HG02943 (cell line): Measurements from ENCODE around the gene NRXN3.

Experiments
- ATAC-seq: cut with Tn5 transposase; IDR thresholded peaks from one replicate; pipeline ENCODE4 v1.9.1; 2021; ENCODE audit warnings: mild to moderate bottlenecking, low read depth, moderate library complexity; ENCODE audit not compliant: unreplicated experiment

Gene NRXN3

DNA sequence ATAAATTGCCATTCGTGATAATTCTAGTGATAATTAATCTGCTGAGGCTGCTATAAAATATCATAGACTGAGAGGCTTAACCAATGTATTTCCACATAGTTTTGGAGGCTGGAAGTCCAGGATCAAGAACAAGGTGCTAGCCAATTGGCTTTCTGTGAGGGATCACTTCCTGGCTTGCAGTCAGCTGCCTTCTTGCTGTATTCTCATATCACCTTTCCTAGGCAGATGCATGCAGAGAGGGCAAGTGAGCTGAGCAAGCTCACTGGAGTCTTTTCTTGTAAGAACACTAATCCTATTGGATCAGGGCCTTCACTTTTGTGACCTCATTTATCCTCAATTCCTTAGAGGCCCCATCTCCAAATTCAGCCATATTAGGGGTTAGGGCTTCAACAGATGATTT, 1400.5 kb downstream of the NRXN3 start:
- ATAC-seq = no peak

DNA sequence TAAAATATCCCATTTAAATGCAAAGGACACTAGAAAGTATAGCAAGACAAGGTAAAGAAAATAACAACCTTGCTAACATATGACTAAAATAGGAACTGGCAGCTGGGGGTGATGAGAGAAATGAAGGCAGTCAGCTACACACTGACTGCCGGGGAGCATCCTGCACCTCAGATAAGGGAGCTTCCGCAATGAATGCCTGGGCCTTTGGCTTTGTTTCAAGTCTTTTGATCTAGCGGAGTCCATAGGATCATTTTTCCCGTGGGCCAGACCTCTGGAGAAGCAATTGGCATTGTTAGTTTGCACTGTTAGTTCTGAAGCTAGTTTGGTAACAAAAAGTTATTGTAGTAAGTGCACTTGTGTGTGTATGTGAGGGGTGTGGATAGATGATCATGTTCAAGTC, 1401.2 kb downstream of the NRXN3 start:
- ATAC-seq = no peak

DNA sequence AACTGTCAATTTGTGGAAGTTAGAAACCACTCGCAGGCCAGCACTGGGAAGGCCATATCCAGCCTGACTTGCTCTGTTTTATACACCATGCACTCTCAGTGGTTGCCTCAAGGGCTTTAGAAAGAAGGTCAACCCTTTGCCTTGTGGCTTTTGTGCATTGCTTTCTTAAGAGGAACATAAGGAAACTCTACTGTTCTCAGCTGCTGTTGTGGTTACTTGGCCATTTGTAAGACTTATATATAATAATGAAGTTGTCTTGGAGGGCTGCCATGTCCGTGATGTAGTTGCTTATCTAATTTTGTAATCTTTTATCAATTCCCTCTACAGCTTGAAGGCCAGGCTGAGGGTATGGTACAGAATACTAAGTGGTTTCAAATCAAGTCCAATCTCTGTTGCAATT, 1403.3 kb downstream of the NRXN3 start:
- no peak for ATAC-seq

DNA sequence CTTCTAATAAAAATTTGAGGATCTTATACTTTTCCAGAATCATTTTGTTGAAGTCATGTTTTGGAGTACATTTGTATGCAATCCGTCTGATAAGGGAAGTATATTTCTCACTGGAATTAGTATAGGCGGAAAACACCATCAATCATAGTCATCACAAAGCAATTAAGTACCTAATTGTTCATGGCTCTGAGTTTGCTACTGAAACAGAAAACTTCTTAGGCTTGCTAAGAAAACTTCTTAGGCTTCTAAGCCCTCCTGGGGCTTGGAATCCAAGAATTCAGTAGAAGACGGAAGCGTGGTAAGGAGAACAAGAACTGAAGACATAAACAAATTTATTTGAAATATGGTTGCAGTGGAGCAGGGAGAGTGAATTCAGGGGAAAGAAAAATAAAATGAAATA, 1404.9 kb downstream of the NRXN3 start:
- no peak for ATAC-seq

DNA sequence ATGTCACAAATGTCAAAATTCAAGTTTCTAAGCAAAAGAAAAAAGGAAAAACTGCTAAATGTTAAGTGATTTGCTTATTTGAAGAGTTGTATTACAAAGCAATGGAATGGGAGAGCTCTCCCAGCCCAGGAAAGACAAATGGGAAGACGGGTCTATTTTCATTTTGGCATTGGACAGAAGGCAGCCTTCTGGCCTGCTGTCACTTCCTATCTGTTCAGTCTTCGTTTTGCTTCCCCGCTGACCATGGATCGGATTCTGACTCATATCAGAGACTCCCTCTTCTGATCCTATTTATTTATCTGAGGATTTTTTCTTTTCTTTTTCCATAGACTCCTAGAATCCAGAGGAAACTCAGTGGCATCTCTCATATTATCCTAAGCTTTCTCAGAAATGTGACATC, 1406.3 kb downstream of the NRXN3 start:
- ATAC-seq = no peak

DNA sequence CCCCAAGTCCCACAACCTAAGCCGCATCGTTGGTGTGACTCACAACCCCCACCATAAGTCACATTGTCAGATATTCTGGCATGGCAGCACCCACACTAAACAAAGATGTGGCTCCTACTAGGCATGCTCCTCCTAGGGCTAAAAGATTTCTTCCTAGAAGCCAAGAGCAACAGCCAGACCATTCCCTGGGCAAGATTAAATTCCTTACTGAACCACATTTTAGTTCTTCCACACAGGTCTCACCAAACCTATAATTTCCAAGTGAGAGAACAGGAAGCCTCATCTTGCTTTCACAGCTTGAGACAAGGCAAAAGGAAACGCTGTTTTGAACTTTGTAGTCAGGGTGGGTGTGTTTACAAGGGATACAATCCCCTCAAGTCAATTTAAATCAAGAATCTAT, 1408.3 kb downstream of the NRXN3 start:
- ATAC-seq = no peak

DNA sequence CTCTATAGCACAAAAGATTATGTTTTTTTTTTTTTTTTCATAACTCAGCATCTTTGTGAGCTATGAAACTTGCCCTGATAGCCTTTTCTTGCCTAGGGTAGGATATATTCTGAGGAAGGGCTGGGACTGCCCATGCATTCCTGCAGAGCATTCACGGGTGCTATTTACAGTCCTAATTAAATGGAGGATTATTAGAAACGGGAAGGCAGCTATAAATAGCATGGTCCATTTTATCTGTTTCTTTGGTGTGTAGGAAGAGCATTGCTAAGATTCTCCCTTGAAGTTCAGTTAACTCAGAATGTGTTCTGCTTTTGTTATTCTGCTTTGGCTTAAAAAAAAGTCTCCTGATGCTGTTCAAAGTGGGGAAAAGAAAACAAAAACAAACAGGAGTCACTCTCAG, 1410.2 kb downstream of the NRXN3 start:
- ATAC-seq = no peak

DNA sequence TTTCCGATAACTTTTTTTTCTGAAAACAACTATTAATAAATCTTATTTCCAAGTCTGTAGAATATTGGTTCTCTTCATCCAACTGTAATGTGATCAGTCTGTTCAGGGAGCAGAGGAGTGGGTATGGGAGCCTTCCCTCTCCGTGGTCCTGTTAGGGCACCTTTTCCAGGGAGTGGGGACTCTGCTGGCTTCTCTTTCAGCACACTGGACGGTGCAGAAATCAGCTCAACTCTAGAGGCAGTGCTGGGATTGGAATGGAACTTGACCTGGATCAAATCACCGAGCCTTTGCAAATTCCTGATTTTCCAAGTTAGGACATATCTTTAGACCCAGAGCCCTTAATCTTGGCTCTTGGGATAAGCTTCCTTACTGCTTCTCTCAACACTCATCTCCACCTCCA, 1410.7 kb downstream of the NRXN3 start:
- no peak for ATAC-seq

DNA sequence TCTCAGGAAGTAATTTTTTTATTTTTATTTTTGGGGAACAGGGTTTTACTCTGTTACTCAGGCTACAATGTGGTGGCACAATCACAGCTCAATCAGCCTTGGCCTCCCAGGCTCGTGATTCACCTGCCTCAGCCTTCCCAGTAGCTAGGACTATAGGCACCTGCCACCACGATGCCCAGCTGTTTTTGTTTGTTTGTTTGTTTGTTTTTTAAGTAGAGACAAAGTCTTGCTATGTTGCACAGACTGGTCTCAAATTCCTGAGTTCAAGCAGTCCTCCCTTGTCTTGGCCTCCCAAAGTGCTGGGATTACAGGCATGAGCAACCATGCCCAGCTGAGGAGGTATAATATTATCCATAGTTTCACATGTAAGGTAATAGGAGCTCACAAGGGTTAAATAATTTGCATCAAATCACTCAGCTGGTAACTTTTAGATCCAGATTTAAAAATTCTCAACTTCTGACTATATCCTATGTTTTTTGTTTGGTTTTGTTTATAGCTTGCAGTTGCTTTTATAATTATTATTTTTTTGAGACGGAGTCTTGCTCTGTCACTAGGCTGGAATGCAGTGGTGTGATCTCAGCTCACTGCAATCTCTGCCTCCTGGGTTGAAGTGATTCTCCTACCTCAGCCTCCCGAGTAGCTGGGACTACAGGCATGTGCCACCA, 1411.9 kb downstream of the NRXN3 start:
- no peak for ATAC-seq

DNA sequence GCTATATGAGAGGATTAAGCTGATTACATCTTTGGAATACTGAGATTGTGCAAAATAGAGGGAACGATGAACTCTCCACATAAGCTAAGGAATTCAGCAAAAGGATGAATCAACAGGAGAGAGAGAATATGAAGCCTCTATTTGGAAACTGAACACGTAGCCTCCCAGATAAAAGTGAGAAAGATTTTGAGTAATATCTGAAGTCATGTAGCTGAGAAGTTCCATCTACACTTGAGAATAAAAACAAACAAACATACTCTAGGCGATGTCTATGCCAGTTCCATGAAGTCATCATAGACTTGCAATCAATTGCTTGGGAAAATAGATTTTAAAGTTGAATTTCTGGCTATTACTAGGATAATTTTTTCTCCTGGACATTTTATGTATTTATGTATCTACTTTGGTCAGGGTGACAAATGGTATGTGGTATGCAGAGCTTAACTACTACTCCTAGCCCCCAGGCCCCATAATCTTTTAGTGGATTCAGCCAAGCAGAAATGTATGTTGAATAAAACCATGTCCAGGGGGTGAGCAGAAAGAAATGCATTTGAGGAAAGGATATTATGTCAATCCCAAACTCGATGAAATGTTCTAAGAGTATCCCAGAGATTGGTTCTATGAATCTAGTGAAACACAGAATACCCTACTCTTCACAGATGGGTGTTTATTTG, 1413.7 kb downstream of the NRXN3 start:
- ATAC-seq = no peak

DNA sequence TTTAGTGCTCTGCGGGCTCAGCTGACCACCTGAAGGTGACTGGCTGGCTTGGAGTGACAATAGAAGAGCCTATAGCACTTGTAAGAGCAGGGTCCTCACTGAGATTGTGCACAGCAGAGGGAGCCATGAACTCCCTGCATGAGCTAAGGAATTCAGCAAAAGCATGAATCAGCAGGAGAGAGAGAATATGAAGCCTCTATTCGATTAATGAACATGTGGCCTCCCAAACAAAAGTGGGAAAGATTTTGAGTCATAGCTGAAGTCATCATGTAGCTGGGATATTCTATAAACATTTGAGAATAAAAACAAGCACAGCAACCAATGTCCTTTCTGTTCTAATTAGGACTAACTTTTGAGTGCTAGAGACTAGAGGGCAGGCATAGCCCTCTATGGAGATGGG, 1414.5 kb downstream of the NRXN3 start:
- ATAC-seq = no peak

DNA sequence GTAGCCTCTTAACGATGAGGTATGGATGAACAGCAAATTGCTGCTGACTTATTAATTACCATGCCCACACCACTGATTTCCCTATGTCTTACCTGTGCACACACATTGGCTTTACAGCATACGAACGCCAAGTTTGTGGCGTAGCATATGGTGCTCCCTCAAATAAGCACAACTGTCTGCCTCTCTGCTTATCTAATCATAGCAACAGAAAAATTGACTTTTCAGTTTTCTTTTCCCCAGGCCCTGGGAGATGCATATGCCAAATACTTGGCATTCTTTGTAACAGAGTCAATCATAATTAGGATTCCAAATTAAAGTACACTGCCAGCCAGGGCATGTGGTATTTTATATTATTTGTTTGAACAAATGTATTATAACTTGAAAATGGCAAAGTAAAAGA, 1415.7 kb downstream of the NRXN3 start:
- no peak for ATAC-seq

DNA sequence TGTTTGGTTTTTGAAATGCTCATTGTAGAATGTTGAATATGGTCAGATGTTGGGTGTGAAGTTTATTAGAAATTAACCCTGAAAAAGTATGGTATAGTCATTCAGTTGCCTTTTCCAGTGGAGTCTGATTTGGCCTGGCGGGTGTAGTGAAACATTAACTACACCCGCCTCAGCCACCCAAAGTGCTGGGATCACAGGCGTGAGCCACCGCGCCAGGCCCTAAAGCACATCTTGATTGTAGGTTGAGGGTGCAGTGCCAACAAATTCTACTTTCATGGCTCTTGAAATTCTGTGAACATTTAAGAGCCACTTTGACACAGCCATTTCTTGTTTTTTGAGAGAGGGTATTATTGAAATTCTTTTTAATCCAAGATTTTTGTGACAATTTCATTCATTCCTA, 1416.2 kb downstream of the NRXN3 start:
- no peak for ATAC-seq

DNA sequence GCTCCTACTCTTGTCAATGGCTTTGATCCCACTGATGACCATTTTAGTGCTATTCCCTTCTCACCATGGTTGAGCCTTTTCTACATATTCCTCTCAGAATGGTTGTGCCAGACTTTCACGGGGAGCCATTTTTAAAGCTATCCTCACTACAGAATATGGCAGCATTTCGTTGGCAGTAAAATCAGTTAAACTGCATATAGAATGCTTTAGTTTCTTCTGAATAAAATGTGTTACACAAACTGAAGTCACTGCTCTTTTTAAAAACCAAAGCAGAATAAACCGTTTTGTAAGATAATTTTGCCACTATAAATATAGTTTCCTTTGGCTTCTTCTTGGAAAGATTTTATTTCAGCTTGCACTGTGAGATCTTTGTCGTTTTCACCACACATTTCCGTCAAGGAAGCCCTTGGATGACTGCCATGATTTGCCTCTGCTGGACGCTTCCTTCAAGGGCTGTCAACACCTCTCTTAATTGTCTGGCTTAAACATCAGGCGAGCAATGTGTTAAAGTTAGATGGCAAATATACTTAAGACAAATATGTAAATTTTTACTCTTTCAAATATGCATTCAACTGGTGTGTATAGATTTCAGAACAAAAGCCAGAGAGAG, 1416.9 kb downstream of the NRXN3 start:
- no peak for ATAC-seq

DNA sequence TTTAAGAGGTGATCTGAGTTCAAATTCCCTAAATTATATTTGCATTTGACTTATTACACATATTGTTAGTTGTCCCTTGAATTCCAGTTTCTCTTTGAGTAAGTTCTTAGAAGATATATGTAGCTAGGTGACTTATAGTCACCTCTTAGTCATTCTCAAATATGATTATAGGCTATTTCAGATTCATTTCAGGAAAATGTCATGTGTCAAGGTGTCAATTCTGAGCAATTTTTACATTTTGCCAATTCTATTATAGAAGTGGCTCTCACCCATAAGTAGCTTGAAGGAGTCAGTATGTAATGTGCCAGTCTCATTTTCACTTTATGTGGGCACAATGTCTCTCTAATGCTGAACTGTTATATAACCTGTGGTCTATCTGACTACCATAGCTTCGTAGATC, 1417.7 kb downstream of the NRXN3 start:
- no peak for ATAC-seq

DNA sequence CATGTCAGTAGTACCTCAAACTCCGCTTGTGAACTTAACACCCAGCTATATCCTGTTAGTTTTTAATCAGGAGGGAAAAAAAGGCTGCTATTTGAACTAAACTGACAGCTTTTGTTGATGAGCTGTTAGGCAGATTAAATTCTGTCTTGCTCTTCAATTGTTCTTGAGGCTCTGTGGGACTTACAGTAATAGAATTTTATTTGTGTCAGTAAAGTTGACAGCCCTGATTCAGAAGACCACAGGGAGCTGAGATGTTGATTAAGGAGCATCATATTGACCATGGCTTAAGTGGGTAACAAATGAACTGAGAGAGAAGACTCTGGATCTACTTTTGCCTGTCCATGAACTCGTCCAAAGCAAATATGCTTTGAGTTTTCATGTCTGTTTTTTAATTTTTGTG, 1418.2 kb downstream of the NRXN3 start:
- no peak for ATAC-seq

DNA sequence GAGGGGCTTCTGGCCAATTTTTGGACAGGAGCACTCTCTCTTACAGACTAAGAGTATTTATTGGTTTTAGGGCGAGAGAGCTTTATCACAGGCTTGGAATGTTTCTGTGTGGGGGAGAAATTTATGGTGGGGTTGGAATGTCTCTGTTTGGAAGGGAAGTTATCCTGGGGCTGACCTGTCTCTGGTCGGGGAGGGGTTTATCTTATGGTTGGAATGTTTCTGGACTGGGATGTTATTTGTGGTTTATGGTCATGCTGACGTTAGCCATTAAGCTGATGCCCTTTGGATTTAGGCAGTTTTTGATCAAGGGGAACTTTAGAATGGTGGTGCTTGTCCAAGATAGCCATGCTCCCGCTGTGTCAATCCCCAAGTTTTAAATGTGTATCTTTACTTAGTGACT, 1426.4 kb downstream of the NRXN3 start:
- no peak for ATAC-seq

DNA sequence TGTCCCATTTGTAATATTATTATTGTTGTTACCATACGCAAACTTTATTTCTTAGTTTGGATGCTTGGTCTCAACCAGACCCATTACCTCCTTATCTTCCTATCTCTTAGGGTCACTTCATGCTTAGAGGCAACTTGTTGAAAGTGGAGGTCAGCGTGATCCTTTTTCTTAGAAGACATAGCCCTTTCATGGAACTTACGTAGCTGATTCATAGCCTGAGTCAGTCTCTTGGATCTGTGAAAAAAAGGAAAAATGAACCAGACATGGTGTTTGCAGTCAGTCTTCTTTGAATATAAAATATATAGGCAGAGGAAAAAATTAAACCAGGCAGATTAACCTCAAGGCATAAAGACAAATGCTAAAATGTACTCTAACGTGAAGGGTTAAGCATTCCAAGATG, 1427.4 kb downstream of the NRXN3 start:
- ATAC-seq = no peak

DNA sequence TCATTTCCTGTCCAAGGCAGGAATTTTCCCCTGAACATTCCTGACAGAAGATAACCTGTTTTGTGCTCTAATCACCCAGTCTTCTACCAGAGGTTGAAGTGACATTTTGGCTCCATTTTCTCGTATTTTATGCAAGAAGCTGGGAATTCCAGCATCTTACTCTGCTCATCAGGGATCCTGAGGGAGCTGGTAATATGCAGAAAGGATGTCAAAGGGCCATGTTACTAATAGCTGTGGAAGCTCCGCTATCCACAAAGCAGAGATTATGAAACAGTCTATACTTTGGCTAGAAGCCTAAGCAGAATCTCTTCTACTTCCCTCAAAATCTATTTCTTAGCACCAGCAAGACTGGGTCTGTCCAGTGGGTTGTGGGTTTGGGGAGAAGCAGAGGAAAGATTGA, 1428.2 kb downstream of the NRXN3 start:
- no peak for ATAC-seq

DNA sequence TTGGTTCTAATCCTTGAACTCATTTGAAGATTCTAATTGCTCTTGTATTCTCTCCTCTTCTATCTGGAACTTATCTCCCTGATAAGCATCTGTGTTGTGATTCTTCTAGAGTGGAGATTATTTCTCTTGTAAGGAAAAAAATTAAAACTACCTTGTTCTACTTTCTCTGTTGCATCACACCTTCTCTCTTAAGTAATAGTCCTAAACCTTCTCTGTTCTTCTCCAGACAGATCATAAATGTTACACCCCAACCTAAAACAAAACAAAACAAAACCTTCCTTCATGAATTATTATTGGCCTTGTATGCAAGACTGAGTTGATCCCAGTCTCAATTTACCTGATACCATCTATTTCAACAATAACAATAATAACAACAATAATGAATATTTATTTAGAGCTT, 1429.1 kb downstream of the NRXN3 start:
- no peak for ATAC-seq

DNA sequence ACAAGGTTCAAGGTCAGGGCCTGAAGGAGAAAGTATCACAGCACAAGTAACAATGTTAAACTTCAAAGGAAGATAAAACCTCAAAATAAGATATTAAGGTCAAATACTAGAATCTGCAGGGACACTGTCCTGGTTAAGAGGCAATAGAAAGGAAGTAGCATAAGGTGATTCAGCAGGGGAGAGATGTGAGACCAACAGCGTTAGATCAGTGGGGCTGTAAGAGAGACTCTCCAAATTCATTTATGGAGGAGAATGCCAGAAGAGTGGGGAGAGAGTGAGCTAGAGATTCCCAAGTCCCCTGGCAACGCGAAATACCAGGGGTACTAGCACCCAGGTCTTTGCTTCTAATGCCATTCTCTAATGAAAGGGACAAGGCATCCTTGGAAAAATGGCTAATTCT, 1430.2 kb downstream of the NRXN3 start:
- ATAC-seq = no peak

DNA sequence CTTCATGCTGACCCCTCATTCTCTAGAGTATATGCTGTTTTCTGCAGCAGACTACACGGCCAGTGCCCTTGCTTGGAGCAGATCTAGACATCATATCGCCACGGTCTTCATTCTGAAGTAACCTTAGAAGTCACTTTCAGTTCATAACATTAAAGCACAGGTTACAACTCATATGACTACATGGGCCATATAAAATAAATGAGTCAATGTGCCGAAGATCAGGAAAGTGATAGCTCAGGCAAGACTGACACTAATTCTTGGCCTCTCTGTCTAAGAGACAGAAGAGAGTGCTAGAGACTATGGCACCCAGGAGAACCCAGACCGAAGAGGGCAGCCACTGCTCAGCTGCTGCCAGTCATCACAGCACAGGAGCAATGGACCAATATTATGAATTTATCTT, 1431.4 kb downstream of the NRXN3 start:
- no peak for ATAC-seq
